PC-3 (cell line): Measurements from ENCODE around the gene CCT3. TPM values are rescaled to one million over a fixed set of nuclear protein-coding genes. Genes with fewer than 3 reads are reported as not detected.

Source experiments
- ATAC-seq: fragments of 200-7000 bp; cut with Tn5 transposase; 2 replicates; pipeline ENCODE4 v1.9.1; 2020; ENCODE audit warnings: mild to moderate bottlenecking, moderate library complexity
- BruUV-seq: library from RNA; stranded (reverse); fragments of 400-500 nt; replicated peaks from 2 replicates; lab custom pipeline; 2021; lab: Mats Ljungman, UMichigan
- CTCF ChIA-PET: fragments of 300-600 bp; sonication (Branson Sonifier 250); formaldehyde crosslinking; loops from one replicate; lab custom pipeline; 2022; ENCODE audit warnings: antibody characterized with exemption; lab: Charles Lee
- POLR2A ChIA-PET: fragments of 300-600 bp; sonication (Branson Sonifier 250); formaldehyde crosslinking; loops from one replicate; lab custom pipeline; 2022; ENCODE audit warnings: antibody characterized with exemption; ENCODE audit not compliant: unreplicated experiment; lab: Charles Lee
- DNase-seq: peaks from one replicate; pipeline ENCODE4 v3.0.0-alpha.2; 2015
- H2AFZ ChIP-seq: fragments of 300-600 bp; sonication (generic); 2 replicates; pipeline ENCODE4 v1.6.0; 2016; ENCODE audit warnings: antibody characterized with exemption, low read length
- H3F3A ChIP-seq: fragments of 300-600 bp; sonication (generic); one replicate; pipeline ENCODE4 v1.6.0; 2017; ENCODE audit warnings: antibody characterized with exemption, low read length, control low read depth, mild to moderate bottlenecking; ENCODE audit not compliant: unreplicated experiment
- H3K27ac ChIP-seq: fragments of 300-600 bp; sonication (generic); 2 replicates; pipeline ENCODE4 v1.5.1; 2016; ENCODE audit warnings: mild to moderate bottlenecking, low read length
- H3K27me3 ChIP-seq: fragments of 300-600 bp; sonication (generic); 2 replicates; pipeline ENCODE4 v1.6.1; 2016; ENCODE audit warnings: low read length, mixed read lengths
- H3K36me3 ChIP-seq: fragments of 300-600 bp; sonication (generic); 2 replicates; pipeline ENCODE4 v1.6.1; 2016; ENCODE audit warnings: low read depth, mixed run types, low read length, mixed read lengths
- H3K4me1 ChIP-seq: fragments of 300-600 bp; sonication (generic); 2 replicates; pipeline ENCODE4 v1.5.1; 2016; ENCODE audit warnings: low read length; ENCODE audit not compliant: insufficient read depth
- H3K4me2 ChIP-seq: fragments of 300-600 bp; sonication (generic); 2 replicates; pipeline ENCODE4 v1.6.0; 2016; ENCODE audit warnings: low read length
- H3K4me3 ChIP-seq: fragments of 300-600 bp; sonication (generic); 2 replicates; pipeline ENCODE4 v1.5.1; 2016; ENCODE audit warnings: mild to moderate bottlenecking, low read length, mixed read lengths
- H3K79me2 ChIP-seq: fragments of 300-600 bp; sonication (generic); 2 replicates; pipeline ENCODE4 v1.6.1; 2017; ENCODE audit warnings: low read length, mixed read lengths
- H3K9ac ChIP-seq: fragments of 300-600 bp; sonication (generic); 2 replicates; pipeline ENCODE4 v1.6.0; 2016; ENCODE audit warnings: mild to moderate bottlenecking, low read length
- H3K9me2 ChIP-seq: fragments of 300-600 bp; sonication (generic); replicated peaks from 2 replicates; pipeline ENCODE4 v1.6.1; 2016; ENCODE audit warnings: mixed run types, low read length, mixed read lengths
- H3K9me3 ChIP-seq: fragments of 300-600 bp; sonication (generic); 2 replicates; pipeline ENCODE4 v1.6.1; 2016; ENCODE audit warnings: low read length, mixed read lengths
- H4K20me1 ChIP-seq: fragments of 300-600 bp; sonication (generic); 2 replicates; pipeline ENCODE4 v1.6.1; 2016; ENCODE audit warnings: low read length, mixed read lengths
- CTCF ChIP-seq: fragments of 300-600 bp; sonication (generic); conservative IDR thresholded peaks from 2 replicates; pipeline ENCODE4 v1.5.1; 2017; ENCODE audit warnings: antibody characterized with exemption, low read depth, mild to moderate bottlenecking, low read length
- EZH2 ChIP-seq: fragments of 300-600 bp; sonication (generic); IDR thresholded peaks from one replicate; pipeline ENCODE4 v1.6.1; 2017; ENCODE audit warnings: antibody characterized with exemption, mild to moderate bottlenecking, low read length; ENCODE audit not compliant: unreplicated experiment
- EZH2phosphoT487 ChIP-seq: fragments of 300-600 bp; sonication (generic); IDR thresholded peaks from 2 replicates; pipeline ENCODE4 v1.6.1; 2018; ENCODE audit warnings: mild to moderate bottlenecking, antibody characterized with exemption, low read length, borderline replicate concordance
- intact Hi-C: fragments of 100-400 bp; cut with micrococcal nuclease; formaldehyde crosslinking; loops from 2 replicates; pipeline ENCODE4 v1.9.0; 2023
- total RNA-seq: library from RNA; depleted of rRNA; stranded (reverse); fragments of >200 nt; gene quantifications from 2 replicates; pipeline ENCODE4 v1.2.3, GENCODE V29; 2014

CCT3 gene
- total RNA-seq, 1 experiment from 2014 or later, result 692 TPM

GRCh38 chr1:156266051-156266450 is 72.0 kb downstream of the CCT3 start:
- peaks cover 25% of the 10 kb centered on the region for H3K4me1 ChIP-seq
- H3K9ac ChIP-seq, result no peak overlapping the region
- no peaks in the 10 kb centered on the region for H3K27me3 ChIP-seq
- no peaks in the 10 kb centered on the region for H3K9me3 ChIP-seq
- H3K4me3 ChIP-seq, result no peak overlapping the region
- H3K9me2 ChIP-seq, result no peaks in the 10 kb centered on the region
- peaks cover 65% of the 10 kb centered on the region for H3K36me3 ChIP-seq
- CTCF ChIA-PET, result no interaction called here
- no peak overlapping the region for H3K27ac ChIP-seq
- no peak overlapping the region for H2AFZ ChIP-seq
- no peak for DNase-seq
- intact Hi-C loops, result no loop called here
- POLR2A ChIA-PET, result no interaction called here
- H4K20me1 ChIP-seq, result 0 out of 2 replicates have a peak, but pooled peaks cover 7% of the 10 kb centered on the region
- H3K4me2 ChIP-seq, result no peak overlapping the region
- TF ChIP-seq CTCF, result no peak
- no peak for TF ChIP-seq EZH2phosphoT487
- peaks cover 6% of the 10 kb centered on the region; the same call in 1 of the 2 replicates for H3K79me2 ChIP-seq
- peaks cover 12% of the 10 kb centered on the region for H3F3A ChIP-seq
- ATAC-seq, result no peak
- TSS peak; percentile 52 for BruUV-seq

- H3K36me3 ChIP-seq, result peaks cover 77% of the 10 kb centered on the region
- no peak overlapping the region for H3K4me3 ChIP-seq
- H3K79me2 ChIP-seq, result peaks cover 3% of the 10 kb centered on the region; the same call in 1 of the 2 replicates
- H3K27me3 ChIP-seq, result no peaks in the 10 kb centered on the region
- no peak overlapping the region for H2AFZ ChIP-seq
- peak overlapping the region; percentile 91 for H3K27ac ChIP-seq
- BruUV-seq, result no TSS peak
- peak overlapping the region; percentile 74 for H3K4me2 ChIP-seq
- ChIA-PET POLR2A (interaction anchor here (1.0 kb wide), 1 partner anchor 19 kb away, joined by 3 read pairs; the partner anchor contains the start of gene SMG5), CTCF (no interaction called here)
- H3F3A ChIP-seq, result peaks cover 12% of the 10 kb centered on the region
- intact Hi-C loops, result loop anchor here (1.0 kb wide), 1 partner anchor 19 kb away; the partner anchor contains the start of gene SMG5
- no peaks in the 10 kb centered on the region for H3K9me2 ChIP-seq
- H4K20me1 ChIP-seq, result 0 out of 2 replicates have a peak, but pooled peaks cover 4% of the 10 kb centered on the region
- H3K9me3 ChIP-seq, result no peaks in the 10 kb centered on the region
- H3K9ac ChIP-seq, result no peak overlapping the region; the same call in 1 of the 2 replicates
- DNase-seq (no peak), ATAC-seq (peak; percentile 44)
- H3K4me1 ChIP-seq, result peaks cover 25% of the 10 kb centered on the region
- no peak for TF ChIP-seq EZH2
- TF ChIP-seq EZH2phosphoT487, result no peak
- TF ChIP-seq CTCF, result no peak
These were observed 74.8 kb downstream of the CCT3 start for GRCh38 chr1:156263288-156263655.
